ENCODE measurements around the gene TMEM59.
"Not testable (repeated sequence)": the region's sequence is repeated elsewhere in the genome, so short reads cannot be mapped to it uniquely, and the experiment has no call there.

TMEM59 gene

GRCh38 chr1:54052431-54052933 lies 522 bp downstream of the TMEM59 start:
- peak; percentile 33 for DNase-seq

DNA sequence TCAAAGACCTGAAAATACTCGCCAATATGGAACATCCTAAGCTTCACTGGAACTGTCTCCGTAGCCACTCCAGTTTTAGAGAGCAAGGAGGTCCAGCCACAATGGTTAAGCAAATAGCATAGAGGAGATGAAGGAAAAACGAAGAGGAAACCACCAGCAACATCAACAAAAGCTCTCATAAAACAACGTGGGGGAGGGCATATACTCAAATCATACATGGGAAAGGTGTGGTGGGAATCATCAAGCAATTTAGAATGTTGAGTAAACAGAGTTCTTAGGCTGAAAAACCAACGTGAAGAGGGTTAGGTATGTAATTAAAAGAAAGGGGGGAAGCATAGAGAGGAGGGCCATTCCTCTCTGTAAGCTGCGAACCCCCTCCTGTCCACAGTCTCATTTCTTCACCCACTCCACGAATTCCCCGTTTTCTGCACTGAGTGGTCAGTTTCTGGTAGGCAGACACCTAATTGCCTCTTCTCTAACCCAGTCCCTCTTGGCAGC lies 1.0 kb downstream of the TMEM59 start:
- no peak for DNase-seq

DNA sequence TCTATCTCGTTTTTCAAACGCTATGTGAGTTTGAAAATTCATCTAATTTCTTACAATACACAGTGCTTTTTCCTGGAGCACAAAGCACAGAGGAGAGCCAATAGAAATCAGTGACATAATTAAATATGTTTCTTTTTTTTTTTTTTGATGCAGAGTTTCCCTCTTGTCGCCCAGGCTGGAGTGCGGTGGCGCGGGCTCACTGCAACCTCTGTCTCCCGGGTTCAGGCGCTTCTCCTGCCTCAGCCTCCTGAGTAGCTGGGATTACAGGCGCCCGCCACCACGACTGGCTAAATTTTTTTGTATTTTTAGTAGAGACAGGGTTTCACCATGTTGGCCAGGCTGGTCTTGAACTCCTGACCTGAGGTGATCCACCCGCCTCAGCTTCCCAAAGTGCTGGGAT lies 2.6 kb downstream of the TMEM59 start:
- not testable (repeated sequence) for DNase-seq

DNA sequence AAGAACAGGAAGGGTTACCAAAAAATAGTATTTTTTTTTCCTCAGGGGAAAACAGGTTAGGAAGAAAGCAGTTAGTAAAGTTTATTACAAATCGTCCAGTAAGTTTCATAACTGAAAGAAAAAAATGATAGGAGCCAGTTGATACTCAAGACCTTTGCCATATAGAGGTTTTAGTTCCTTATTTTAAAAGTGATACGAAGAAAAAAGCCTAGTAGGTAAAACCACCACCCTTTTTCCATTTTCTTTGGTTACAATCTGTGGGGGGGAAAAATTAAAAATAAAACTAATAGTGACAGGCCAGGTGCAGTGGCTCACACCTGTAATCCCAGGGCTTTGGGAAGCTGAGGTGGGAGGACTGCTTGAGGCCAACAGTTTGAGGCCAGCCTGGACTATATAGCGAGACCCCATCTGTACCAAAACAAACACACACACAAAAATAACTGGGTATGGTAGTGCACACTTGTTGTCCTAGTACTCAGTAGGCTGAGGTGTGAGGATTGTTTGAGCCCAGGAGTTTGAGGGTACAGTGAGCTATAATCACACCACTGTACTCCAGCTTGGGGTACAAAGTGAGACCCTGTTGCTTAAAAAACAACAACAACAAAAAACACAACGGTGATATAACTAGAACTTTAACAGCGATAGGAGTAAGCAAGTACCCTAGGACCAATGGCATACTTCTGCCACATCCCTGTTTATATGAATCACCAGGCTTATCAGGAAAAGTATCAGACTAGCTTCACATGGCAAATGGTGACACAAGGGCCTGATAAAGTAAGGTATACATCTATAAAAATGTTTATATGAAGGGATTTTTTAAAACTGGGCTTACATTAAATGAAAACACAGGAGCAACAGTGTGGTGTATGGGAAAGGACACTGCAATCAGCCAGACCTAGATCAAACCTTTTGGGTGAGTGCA lies 5.4 kb downstream of the TMEM59 start:
- DNase-seq, result no peak

DNA sequence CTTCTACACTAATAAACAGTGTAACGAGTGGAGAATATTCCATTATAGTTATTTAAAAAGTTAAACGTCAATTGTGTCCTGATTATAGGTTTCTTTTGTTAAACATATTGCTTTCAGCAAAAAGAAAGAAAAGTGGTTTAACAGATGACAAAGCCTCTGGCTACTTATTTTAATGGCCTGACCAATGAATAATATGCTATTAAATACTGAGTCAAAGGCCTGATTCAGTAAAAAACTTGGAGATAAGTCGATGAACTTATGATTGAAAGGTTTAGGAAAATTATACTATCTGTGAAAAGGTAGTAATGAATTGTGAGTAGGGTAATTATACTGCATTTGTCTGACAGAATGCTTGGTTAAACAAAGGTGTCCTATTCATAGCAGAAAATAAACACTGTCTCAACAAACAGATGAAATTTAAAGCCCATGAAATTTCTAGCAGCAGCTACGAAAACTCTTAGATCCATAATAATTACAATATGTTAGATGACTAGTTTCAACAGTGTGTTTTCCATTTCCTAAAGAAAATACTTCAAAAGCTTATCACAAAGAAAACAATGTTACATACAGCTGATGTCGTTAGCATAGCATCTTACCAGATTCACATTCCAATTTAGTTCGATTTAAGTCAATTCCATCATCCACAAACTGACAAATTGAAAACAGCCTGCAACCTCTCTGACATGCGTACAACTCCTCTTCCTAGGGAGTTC lies 6.2 kb downstream of the TMEM59 start:
- no peak for DNase-seq

DNA sequence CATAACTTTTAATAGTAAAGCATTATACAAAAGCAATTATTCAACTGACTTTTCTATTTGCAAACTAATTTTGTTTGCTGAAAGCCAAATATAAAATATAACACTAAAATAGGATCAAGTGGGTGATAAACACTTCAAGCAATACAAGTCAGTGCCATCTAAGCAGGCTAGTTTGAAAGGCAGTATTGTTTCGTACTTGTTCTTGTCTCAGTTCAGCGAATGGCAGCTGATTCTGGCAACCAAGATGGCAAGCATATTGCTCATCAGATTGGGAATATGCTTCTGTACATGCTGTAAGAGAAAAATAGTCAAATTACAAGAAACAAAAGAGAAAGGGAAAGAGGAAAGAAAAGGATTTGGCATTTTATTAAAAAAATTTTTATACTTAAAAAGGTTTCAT lies 7.5 kb downstream of the TMEM59 start:
- DNase-seq, result no peak

GRCh38 chr1:54041806-54042205 lies 11.2 kb downstream of the TMEM59 start:
- DNase-seq, result no peak

GRCh38 chr1:54037476-54037875 lies 15.5 kb downstream of the TMEM59 start:
- DNase-seq, result no peak

DNA sequence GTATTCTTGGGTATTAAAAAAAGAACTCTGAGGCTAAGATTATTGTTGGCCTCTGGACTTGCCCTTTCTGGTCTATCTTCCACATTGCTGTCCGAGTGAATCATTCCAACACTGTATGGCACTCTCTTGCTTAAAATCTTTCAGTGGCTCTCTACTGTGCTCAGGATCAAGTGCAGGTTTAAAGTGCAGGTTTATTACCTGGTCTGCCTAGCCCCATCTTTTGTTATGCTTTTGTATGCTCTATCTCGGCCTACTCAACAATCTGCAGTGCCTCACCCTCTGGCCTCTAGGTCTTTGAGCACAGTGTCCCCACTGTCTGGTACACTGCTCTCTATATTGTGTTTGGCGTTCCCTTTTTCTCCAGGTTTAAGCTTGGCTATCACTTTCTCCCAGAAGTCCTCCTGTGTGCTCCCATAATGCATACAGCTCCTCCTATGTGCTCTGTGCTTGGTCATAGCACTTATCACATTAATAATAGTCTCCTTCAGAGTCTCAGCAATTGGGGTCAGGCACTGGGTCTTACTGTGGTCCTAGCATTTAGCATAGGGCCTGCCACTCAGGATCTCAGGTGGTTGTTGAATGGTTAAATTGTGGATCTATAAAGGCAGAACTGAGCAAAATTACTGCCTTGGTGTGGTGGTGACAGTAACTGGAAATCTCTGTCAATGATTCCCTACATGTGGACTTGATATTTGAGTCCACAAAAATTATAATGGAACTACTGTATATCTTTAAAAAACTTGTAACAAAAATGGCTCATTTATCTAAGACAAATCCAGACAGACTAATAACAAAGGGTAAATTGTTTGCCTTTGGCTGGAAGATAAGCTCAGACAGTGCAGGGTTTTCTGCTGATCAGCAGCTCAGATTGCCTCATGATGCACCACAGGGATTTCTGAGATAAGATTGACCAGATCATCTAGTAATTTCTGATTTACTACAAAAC lies 24.4 kb downstream of the TMEM59 start:
- DNase-seq, result no peak

GRCh38 chr1:54027848-54028247 lies 25.2 kb downstream of the TMEM59 start:
- DNase-seq, result no peak

GRCh38 chr1:54024811-54025210 lies 28.2 kb downstream of the TMEM59 start:
- DNase-seq, result not testable (repeated sequence)

GRCh38 chr1:54024358-54024757 lies 28.6 kb downstream of the TMEM59 start:
- DNase-seq, result no peak

DNA sequence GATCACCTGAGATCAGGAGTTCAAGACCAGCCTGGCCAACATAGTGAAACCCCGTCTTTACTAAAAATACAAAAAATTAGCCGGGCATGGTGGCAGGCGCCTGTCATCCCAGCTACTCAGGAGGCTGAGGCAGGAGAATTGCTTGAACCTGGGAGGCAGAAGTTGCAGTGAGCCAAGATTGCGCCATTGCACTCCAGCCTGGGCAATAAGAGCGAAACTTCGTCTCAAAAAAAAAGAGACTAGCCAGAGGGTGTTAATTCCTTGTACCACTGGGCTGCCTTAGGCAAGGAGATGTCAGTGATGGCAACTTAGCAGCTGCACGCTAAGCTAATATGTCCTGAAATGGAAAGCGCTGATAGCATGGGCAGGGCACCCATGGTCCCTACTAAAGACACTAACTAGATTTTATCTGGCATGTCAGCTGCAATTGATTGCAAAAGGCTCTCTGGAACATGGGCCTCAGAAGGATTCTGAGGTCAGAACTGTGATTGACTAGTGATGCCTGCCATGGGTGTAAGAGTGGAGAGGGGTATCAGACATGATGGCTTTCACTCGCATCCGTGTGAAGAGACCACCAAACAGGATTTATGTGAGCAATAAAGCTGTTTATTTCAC lies 33.3 kb downstream of the TMEM59 start:
- DNase-seq, result not testable (repeated sequence)

- no peak for DNase-seq
These were observed 34.4 kb downstream of the TMEM59 start for GRCh38 chr1:54018635-54019034.

- no peak for DNase-seq
These were observed 35.0 kb downstream of the TMEM59 start, which contains the start of gene LDLRAD1 for GRCh38 chr1:54017979-54018378. LDLRAD1 (minus strand) TSS chr1:54018186; CDS start chr1:54018112, 74 bp downstream.

DNA sequence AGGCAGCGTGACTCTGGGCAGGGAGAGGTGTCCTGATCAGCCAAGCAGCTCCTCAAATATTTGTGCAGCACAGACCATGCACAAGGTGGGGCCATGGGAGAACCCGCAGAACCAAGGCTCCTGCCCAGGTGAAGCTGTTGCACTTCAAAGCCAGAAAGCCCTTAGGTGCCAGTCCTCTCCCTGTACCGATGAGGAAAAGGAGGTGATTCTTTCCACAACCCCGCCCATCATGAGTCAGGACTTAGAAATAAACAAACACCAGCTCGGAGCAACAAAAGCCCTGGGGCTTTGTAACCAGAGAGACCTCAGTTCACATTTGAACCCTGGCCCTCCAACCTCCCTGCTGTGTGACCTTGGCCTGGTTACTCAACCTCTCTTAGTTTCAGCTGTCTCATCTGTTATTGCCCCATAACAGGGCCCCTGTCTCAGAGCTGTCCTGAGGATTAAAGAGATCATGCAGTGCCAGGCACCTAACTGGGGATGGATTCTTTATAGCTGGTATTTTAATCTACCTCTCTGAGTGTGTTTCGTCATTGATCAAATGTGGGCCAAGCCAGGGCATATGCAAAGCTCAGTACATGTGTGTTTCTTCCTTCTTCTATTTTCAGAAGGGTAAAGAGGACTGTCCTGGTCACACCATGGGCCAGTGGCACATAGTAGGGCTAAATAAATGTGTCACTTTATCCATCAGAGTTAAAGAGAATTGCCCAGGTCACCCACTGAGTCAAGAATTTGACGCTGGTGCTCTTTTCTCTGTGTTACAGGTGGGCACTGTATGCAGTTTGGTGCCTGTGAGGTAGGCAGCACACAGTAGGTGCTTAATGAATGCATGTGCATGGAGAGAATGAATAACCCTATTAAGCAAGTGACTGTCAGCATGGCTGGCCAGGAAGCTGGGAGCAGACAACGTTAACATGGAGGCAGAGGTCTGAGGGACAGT lies 36.4 kb downstream of the TMEM59 start:
- no peak for DNase-seq

DNA sequence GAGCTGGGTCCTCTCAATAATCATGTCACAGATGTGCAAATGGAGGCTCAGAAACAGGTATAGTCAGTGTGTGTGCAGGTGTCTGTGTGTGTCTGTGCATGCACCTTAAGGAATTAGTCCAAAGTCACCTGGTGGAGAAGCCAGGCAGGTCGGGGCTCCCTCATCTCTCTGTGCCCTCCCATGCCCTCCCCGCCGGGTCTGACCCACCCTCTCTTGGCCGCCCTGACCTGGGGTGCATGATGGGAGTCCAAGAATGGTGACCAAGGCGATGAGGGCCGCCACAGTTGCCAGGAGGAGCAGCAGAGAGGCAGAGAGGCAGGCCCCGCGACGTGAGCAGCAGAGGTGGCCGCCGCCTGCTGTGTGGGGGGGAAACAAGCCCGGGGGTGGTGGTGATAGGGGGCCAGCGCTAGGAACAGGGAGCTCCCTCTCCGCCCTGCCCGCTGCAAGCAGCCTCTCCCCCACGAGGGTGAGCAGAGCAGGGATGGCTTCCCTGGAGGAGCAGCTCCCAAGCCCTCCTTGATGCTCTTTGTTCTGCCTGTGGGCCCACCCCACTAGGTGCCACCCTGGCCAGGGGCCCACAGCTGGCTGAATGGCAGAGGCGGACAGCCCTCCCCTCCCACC lies 38.9 kb downstream of the TMEM59 start:
- no peak for DNase-seq

DNA sequence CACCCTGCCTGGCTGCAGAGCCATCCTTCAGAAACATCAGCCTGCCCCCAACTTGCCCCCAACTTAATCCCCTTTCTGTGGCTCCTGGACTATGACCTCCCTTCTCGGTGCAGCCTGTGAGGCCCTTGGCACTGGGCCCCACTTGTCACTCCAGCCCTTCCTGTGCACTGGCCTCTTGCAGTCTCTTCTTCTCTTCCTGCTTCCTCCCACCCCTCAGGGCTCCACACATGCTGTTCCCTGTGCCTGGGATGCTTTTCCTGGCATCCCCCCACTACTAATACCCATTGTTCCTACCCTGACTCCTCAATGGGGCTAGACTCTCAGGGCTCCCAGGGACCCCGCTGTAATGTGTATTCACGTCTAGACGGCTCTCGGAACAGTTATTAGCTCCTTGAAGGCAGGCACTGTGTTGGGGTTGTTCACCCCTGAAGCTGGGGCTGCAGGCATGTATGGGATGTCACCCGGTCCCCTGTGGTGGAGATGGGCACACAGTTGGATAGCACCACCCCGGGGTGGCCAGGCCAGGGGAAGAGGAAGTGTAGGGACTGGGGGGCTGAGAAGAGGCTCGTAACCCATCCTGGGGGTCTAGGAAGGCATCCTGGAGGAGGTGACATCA lies 39.5 kb downstream of the TMEM59 start:
- DNase-seq, result no peak

DNA sequence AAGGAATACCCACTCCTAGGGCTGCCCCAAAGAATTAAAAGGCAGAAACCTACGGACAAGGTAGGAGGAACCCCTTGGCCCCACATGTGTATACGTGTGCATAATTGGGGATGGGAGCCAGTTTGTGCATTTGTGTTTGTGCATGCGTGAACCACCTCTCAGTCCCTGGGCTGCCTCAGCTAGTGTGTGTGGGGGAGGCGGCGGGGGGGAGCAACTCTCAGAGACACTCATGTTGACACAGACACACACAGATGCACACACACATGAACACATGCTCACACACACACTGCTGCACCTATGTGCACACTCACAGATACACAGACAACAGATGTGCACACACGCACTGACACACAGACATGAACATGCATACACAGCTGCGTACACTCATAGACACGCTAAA lies 40.1 kb downstream of the TMEM59 start:
- no peak for DNase-seq

GRCh38 chr1:54012008-54012325 lies 41.0 kb downstream of the TMEM59 start:
- no peak for DNase-seq

Data from stimulated activated naive CD4-positive, alpha-beta T cell treated with Interleukin-2 at 50 U/mL for 16 hours (primary cell).